DND-41 (cell line): ENCODE measurements around the gene PRTN3.

Experiments used
- ATAC-seq: fragments of 200-7000 bp; cut with Tn5 transposase; 3 replicates; pipeline ENCODE4 v1.9.1; 2021; ENCODE audit warnings: low read depth; ENCODE audit not compliant: insufficient read depth
- DNase-seq: peaks from one replicate; pipeline ENCODE4 v3.0.0-alpha.2; 2020
- H2AFZ ChIP-seq: 2 replicates; pipeline ENCODE4 v1.6.0; 2012; ENCODE audit warnings: low read depth, low read length
- H3K27ac ChIP-seq: 2 replicates; pipeline ENCODE4 v1.5.1; 2012; ENCODE audit warnings: low read length, inconsistent platforms
- H3K27me3 ChIP-seq: fragments of 200-600 bp; sonication (generic); 2 replicates; pipeline ENCODE4 v1.6.0; 2012; ENCODE audit warnings: low read length, mild to moderate bottlenecking, inconsistent platforms; ENCODE audit not compliant: insufficient read depth, poor library complexity
- H3K36me3 ChIP-seq: 2 replicates; pipeline ENCODE4 v1.5.1; 2012; ENCODE audit warnings: low read length, inconsistent platforms; ENCODE audit not compliant: insufficient read depth
- H3K4me1 ChIP-seq: 2 replicates; pipeline ENCODE4 v1.5.1; 2012; ENCODE audit warnings: mild to moderate bottlenecking, low read length; ENCODE audit not compliant: insufficient read depth
- H3K4me2 ChIP-seq: 2 replicates; pipeline ENCODE4 v1.6.0; 2012; ENCODE audit warnings: mild to moderate bottlenecking, moderate library complexity, low read length, inconsistent platforms; ENCODE audit not compliant: insufficient read depth
- H3K4me3 ChIP-seq, 2 experiments: fragments of 200-600 bp in 1 of 2; shearing (Covaris generic) in 1 of 2; 2 replicates each; pipeline ENCODE4 v1.5.1; 2012 to 2016; ENCODE audit warnings: inconsistent platforms in 2 of 2, low read length in 2 of 2, mild to moderate bottlenecking in 2 of 2, low read depth in 1 of 2, moderate library complexity in 1 of 2
- H3K79me2 ChIP-seq: 2 replicates; pipeline ENCODE4 v1.6.0; 2012; ENCODE audit warnings: low read length, inconsistent platforms; ENCODE audit not compliant: insufficient read depth
- H3K9ac ChIP-seq: 2 replicates; pipeline ENCODE4 v1.6.0; 2012; ENCODE audit warnings: low read depth, mild to moderate bottlenecking, inconsistent platforms, low read length, moderate library complexity
- H3K9me3 ChIP-seq: 2 replicates; pipeline ENCODE4 v1.5.1; 2012; ENCODE audit warnings: low read length, moderate library complexity, mild to moderate bottlenecking, inconsistent platforms; ENCODE audit not compliant: insufficient read depth, severe bottlenecking
- H4K20me1 ChIP-seq: 2 replicates; pipeline ENCODE4 v1.6.0; 2012; ENCODE audit warnings: low read length; ENCODE audit not compliant: insufficient read depth
- EZH2 ChIP-seq: IDR thresholded peaks from 3 replicates; pipeline ENCODE4 v1.6.1; 2012; ENCODE audit warnings: borderline replicate concordance, low read depth, mild to moderate bottlenecking, moderate library complexity, low read length, inconsistent platforms; ENCODE audit not compliant: severe bottlenecking
- TF ChIP-seq, protein P1 (sequence below): IDR thresholded peaks from 2 replicates; pipeline ENCODE4 v1.5.1; 2012; ENCODE audit warnings: borderline replicate concordance, low read length, moderate library complexity, mild to moderate bottlenecking; ENCODE audit not compliant: poor library complexity, severe bottlenecking; ENCODE audit errors: extremely low read depth

Gene PRTN3

DNA sequence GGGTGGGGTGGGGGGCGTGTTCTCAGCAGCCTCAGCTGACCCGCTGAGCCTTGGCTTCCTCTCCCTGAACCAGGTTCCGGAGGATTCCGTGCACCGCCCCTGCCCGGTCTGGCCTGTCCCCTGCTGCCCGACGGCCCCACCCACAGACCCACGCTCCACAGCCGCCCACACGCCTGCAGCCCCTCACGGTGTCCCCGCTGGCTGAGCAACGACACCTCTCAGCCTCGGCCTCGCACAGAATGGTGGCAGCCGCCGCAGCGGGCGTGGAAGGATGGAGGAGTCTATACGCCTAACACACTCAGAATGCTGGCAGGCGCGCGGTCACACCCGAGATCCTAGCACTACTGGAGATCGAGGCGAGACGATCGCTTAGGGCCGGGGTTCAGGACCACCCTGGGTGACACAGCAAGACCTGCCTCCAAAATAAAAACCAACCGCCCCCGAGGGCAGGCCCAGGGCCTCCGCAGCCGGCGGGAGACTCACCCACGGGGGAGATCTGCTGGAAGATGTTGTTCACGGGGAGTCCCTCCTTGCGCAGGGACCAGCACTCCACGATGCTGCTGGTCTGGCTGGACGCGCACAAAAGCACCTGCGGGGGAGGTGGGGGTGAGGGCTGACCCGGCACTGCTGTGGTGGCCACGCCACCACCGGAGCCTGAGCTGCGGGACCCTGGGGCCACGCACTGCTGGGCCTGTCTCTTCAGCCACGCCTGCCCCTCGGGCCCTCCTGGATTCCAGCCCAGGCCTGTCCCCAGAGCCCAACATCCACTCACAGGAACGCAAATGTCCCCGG is 43.8 kb downstream of the PRTN3 start:
- H3K9ac ChIP-seq = no peak overlapping the region
- DNase-seq = no peak
- H2AFZ ChIP-seq = no peak overlapping the region
- peaks cover 85% of the 10 kb centered on the region for H3K36me3 ChIP-seq
- no peaks in the 10 kb centered on the region for H3K27me3 ChIP-seq
- 0 out of 2 replicates have a peak, but pooled peaks cover 3% of the 10 kb centered on the region for H3K79me2 ChIP-seq
- no peak overlapping the region for H3K4me3 ChIP-seq
- H3K4me1 ChIP-seq = no peaks in the 10 kb centered on the region
- no peak for ATAC-seq
- TF ChIP-seq, protein P1, sequence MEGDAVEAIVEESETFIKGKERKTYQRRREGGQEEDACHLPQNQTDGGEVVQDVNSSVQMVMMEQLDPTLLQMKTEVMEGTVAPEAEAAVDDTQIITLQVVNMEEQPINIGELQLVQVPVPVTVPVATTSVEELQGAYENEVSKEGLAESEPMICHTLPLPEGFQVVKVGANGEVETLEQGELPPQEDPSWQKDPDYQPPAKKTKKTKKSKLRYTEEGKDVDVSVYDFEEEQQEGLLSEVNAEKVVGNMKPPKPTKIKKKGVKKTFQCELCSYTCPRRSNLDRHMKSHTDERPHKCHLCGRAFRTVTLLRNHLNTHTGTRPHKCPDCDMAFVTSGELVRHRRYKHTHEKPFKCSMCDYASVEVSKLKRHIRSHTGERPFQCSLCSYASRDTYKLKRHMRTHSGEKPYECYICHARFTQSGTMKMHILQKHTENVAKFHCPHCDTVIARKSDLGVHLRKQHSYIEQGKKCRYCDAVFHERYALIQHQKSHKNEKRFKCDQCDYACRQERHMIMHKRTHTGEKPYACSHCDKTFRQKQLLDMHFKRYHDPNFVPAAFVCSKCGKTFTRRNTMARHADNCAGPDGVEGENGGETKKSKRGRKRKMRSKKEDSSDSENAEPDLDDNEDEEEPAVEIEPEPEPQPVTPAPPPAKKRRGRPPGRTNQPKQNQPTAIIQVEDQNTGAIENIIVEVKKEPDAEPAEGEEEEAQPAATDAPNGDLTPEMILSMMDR = no peak
- no peak overlapping the region for H3K27ac ChIP-seq
- peaks cover 5% of the 10 kb centered on the region for H4K20me1 ChIP-seq
- no peak overlapping the region for H3K4me2 ChIP-seq
- H3K9me3 ChIP-seq = no peaks in the 10 kb centered on the region

DNA sequence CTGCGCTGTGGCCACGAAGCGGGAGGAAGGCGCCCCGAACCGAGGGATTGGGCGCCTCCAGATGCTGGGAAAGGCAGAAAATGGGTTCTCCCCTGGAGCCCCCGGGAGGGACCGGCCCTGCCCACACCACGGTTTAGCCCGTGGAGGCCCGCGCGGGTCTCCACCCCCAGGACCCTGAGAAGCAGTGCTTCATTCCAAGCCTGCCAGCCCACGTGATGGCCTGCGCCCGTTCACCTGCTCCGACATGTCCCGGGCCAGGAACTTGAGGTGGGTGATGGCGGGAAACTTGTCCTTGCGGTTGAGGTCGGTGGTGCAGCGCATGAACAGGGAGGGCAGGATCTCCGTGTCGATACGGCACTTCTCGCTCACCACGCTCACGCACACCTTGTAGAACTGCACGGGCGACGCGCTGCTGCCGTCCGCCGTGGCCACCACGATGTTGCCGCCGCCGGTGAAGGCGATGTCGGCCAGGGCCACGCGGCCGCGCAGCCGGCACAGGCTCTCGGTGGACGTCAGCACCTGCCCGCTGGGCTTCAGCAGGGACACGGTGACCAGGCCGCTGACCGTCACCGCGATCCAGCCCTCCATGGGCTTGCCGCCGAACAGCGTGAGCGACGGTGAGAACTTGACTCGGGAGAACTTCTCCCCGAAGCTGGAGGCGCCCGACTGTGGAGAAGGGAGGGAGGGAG is 44.9 kb downstream of the PRTN3 start:
- Histone ChIP-seq H3K36me3 (peaks cover 88% of the 10 kb centered on the region), H3K27ac (no peak overlapping the region), H3K4me1 (peaks cover 1% of the 10 kb centered on the region; the same call in 1 of the 2 replicates), H3K27me3 (no peaks in the 10 kb centered on the region), H3K4me2 (no peak overlapping the region), H3K4me3 (no peak overlapping the region), H3K79me2 (peaks cover 4% of the 10 kb centered on the region), H4K20me1 (peaks cover 5% of the 10 kb centered on the region), H2AFZ (no peak overlapping the region), H3K9ac (no peak overlapping the region), H3K9me3 (no peaks in the 10 kb centered on the region)
- ATAC-seq (no peak), DNase-seq (no peak)
- TF ChIP-seq EZH2 = no peak
- TF ChIP-seq, protein P1 = no peak

DNA sequence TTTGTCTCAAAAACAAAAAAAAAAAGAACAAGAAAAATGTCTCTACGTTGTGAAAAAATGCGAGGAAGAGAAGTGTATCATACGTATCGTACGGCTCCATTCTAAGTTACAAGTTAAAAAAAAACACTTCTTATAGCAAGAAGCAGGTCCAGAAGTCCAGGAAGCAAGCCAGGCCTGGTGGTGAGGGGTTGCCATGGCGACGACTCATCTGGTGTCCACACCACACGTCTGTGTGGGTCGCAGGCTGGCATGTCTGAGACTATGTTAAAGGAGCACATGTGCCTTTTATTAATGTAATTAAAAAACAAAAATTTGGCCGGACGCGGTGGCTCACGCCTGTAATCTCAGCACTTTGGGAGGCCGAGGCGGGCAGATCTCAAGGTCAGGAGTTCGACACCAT is 46.3 kb downstream of the PRTN3 start:
- Histone ChIP-seq H3K4me1 (peaks cover 13% of the 10 kb centered on the region), H3K9ac (no peak overlapping the region), H3K9me3 (no peaks in the 10 kb centered on the region), H3K79me2 (peaks cover 16% of the 10 kb centered on the region), H4K20me1 (peaks cover 5% of the 10 kb centered on the region), H3K4me3 (no peak overlapping the region), H2AFZ (no peak overlapping the region), H3K4me2 (no peak overlapping the region), H3K27ac (no peak overlapping the region), H3K36me3 (peaks cover 80% of the 10 kb centered on the region), H3K27me3 (no peaks in the 10 kb centered on the region)
- TF ChIP-seq EZH2 = no peak
- TF ChIP-seq, protein P1 = no peak
- no peak for DNase-seq
- no peak for ATAC-seq
